ENCODE measurements around the gene SF3A1. TPM values are rescaled to one million over a fixed set of nuclear protein-coding genes. Genes with fewer than 3 reads are reported as not detected.

SF3A1 gene
- total and polyA plus RNA-seq, 9 of the 15 experiments (the other 6 are each of a cell fraction or from before 2014, with no cell fraction given), result 6.7 to 228 (median 13.0) TPM

GRCh38 chr22:30309951-30310741, 46.5 kb downstream of the SF3A1 start (continued):
- no peak for TF ChIP-seq MXD1 (CRISPR knock-in tag; IDR thresholded peaks at IDR 0.05; ENCODE audit: borderline replicate concordance, poor library complexity, severe bottlenecking)

GRCh38 chr22:30308518-30309230, 48.0 kb downstream of the SF3A1 start:
- H3K4me3 ChIP-seq, result no peak overlapping the region
- no peak overlapping the region for H3K27ac ChIP-seq (ENCODE audit: extremely low read depth, low read depth, low read length)
- no peaks in the 10 kb centered on the region for H3K9me3 ChIP-seq (replicated peaks; ENCODE audit: control insufficient read depth, insufficient read depth, low read depth, low read length)
- no peaks in the 10 kb centered on the region for H3K27me3 ChIP-seq (ENCODE audit: control insufficient read depth in 2 of 2, insufficient read depth in 2 of 2, low read length in 2 of 2)
- H4K20me1 ChIP-seq (replicated peaks; ENCODE audit: control insufficient read depth, insufficient read depth, low read length), result no peaks in the 10 kb centered on the region; the same call in 1 of the 2 replicates
- no peak overlapping the region for H2AFZ ChIP-seq (ENCODE audit: low read depth, low read length)
- CTCF ChIA-PET (ENCODE audit: low intra/inter-chr PET ratio), result interaction anchor here (0.6 kb wide), 1 partner anchor 202 kb away, joined by 3 read pairs; no protein-coding TSS in a partner anchor
- peak in 1 of 4 experiments; percentile 20 for DNase-seq (ENCODE audit: extremely low read depth in 1 of 4, low spot score in 3 of 4)
- no peak overlapping the region; a peak in 1 of 4 replicates for H3K9ac ChIP-seq (ENCODE audit: insufficient read depth in 1 of 2, low read depth in 2 of 2, low read length in 2 of 2)
- peaks cover 5 to 44% of the 10 kb centered on the region in 2 experiments; a peak in 4 of 5 replicates for H3K4me1 ChIP-seq (replicated peaks in 1 of 2; ENCODE audit: control insufficient read depth in 2 of 2, insufficient read depth in 2 of 2, low read length in 2 of 2)
- H3K36me3 ChIP-seq (ENCODE audit: control insufficient read depth, insufficient read depth, low read length), result peaks cover 5% of the 10 kb centered on the region; the same call in 1 of the 3 replicates
- H3K79me2 ChIP-seq (ENCODE audit: control insufficient read depth, insufficient read depth, low read length), result peaks cover 10% of the 10 kb centered on the region
- 58% methylated on average over 5 of the region's 5 CpGs for WGBS (ENCODE audit: insufficient coverage, low coverage, missing lambda C conversion rate)
- no peaks in the 10 kb centered on the region for H3K9me1 ChIP-seq (ENCODE audit: control insufficient read depth, insufficient read depth, low read length)
- no peak for ATAC-seq
- peak; percentile 23 for FAIRE-seq
- BruUV-seq (replicated peaks), result no TSS peak
- POLR2A ChIA-PET, result interaction anchor here (0.5 to 0.6 kb wide), 2 partner anchors 19 to 103 kb away, joined by 3 read pairs; no protein-coding TSS in a partner anchor
- in situ Hi-C loops (cut with MboI), result no loop called here
- no peak overlapping the region for H3K4me2 ChIP-seq (ENCODE audit: insufficient read depth, low read length)
- intact Hi-C loops (cut with micrococcal nuclease), result no loop called here
- peak; percentile 46; the same call in 1 of the 2 replicates for TF ChIP-seq ATF3 (IDR thresholded peaks at IDR 0.05)
- no peak for TF ChIP-seq ATF3 (CRISPR knock-in tag; conservative IDR thresholded peaks at IDR 0.05)
- TF ChIP-seq ZNF318 (IDR thresholded peaks at IDR 0.05; ENCODE audit: borderline replicate concordance in 1 of 2, low read depth in 1 of 2), result 0 out of 4 replicates have a peak, but pooled peaks of 1 of the 2 experiments have one; percentile 19

Measured in K562 (cell line).